ENCODE measurements around the gene PDE4A. TPM values are rescaled to one million over a fixed set of nuclear protein-coding genes. Genes with fewer than 3 reads are reported as not detected.

Gene PDE4A
- total RNA-seq, 1 experiment from 2014 or later = 3.7 TPM

DNA sequence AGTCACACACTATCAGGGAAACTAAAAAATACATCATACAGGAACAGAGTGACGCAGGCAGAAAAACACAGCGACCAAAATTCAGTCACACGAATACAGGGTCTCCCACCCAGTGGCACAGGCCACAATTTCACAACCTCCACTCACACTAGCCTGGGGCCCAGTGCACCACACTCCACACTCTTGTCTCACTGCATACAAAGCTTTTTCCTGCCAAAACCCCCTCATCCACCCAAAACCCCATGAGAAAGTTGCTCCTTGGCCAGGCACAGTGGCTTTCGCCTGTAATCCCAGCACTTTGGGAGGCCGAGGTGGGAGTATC, 95.7 kb downstream of the PDE4A start:
- no peaks in the 10 kb centered on the region for H3K36me3 ChIP-seq
- peaks cover 8% of the 10 kb centered on the region for H3K27me3 ChIP-seq
- H3K4me3 ChIP-seq = no peak overlapping the region
- H3K27ac ChIP-seq = no peak overlapping the region
- no peak for DNase-seq
- H3K4me1 ChIP-seq = peaks cover 3% of the 10 kb centered on the region; the same call in 1 of the 2 replicates
- H3K9me3 ChIP-seq (replicated peaks) = no peaks in the 10 kb centered on the region

DNA sequence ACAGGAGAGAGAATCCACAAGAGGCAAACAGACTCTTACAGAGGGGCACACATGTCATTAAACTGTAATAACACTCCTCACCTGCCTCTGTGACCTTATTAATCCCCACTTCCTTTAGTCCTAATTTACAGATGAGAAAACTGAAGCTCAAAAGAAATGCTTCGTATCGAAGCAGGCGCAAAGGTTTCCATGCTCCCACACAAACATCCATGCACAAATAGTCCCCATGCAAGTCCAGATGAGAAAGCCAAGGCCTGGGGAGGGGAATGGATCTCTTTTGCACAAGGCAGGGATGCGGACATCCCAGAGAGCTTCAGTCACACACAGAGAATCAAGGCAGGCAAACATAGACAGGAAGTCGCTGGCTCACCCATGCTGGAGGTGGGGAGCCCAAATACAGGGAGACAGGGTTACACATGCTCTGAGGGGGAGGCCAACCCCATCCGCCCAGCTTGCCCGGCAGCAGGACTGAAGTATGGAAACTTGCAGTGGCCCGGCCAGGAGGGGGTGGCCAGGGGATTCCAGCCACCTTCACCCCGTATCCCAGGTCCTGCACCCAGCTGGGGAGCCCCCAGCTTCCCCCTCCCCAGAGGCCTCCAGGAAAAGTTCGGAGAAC, 96.4 kb downstream of the PDE4A start:
- H3K4me3 ChIP-seq = peak overlapping the region; percentile 58
- no peak overlapping the region for H3K27ac ChIP-seq
- H3K4me1 ChIP-seq = peaks cover 3% of the 10 kb centered on the region; the same call in 1 of the 2 replicates
- H3K27me3 ChIP-seq = peaks cover 9% of the 10 kb centered on the region
- peak; percentile 41 to 53 for DNase-seq
- H3K36me3 ChIP-seq = no peaks in the 10 kb centered on the region
- H3K9me3 ChIP-seq (replicated peaks) = no peaks in the 10 kb centered on the region

DNA sequence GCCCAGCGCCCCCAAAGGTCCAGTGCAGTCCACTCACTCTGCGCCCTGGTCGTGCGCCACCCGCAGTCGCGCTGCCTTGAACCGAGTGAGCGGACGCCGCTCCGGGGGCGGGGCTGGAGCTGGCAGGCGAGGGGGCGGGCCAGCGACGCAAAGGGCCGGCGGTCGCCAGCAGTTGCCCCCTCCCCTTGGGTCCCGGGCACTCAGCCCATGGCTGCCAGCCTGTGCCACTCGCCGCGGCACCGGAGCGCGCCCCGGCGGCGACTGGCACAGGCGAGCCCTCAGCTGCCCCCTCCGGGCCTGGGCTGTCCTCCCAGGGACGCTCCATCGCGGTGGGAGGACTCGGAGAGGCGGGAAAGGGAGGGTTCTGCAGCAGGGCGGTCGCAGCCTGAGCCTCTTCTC, 97.0 kb downstream of the PDE4A start, which contains the start of gene S1PR5:
Gene S1PR5, minus strand, starts transcription at position 87 of the 399 bp plus-strand sequence. CDS start 2,436 bp downstream, outside the sequence.
- DNase-seq = peak; percentile 33 to 34
- H3K4me1 ChIP-seq = peaks cover 3% of the 10 kb centered on the region; the same call in 1 of the 2 replicates
- no peaks in the 10 kb centered on the region for H3K36me3 ChIP-seq
- H3K4me3 ChIP-seq = peak within 1 kb of the TSS; percentile 58
- peaks cover 14% of the 10 kb centered on the region for H3K27me3 ChIP-seq
- no peaks in the 10 kb centered on the region for H3K9me3 ChIP-seq (replicated peaks)
- no peak within 1 kb of the TSS for H3K27ac ChIP-seq

DNA sequence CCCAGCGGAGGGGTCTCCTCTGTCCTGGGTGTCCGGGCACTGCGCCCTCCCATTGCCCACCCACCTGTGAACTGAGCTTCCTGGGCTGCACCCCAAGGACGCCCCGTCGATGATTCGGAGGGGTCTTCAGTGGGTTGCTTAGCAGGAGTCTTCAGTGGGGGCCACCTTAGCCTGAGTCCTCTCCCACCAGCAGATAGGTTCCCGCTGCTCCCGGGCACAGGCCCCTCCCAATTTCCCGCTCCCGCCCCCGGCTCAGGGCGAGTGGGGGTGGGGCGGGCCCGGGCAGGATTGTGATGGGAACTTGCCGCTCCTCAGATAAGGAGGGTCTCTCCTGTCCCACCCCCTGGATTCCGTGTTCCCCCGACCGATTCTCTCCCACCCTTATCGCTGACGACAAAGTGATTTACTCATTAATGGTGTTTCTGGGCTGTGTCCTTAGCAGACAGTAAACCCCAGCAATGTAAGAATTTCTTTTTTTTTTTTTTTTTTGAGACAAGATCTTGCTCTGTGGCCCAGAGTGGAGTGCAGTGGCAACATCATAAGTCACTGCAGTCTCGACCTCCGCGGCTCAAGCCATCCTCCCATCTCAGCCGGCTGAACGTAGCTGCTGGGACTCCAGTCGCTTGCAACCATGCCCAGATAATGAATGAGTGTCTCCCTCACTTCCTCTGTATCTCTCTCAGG, 97.6 kb downstream of the PDE4A start:
- H3K36me3 ChIP-seq = no peaks in the 10 kb centered on the region
- no peak overlapping the region for H3K27ac ChIP-seq
- peaks cover 15% of the 10 kb centered on the region for H3K27me3 ChIP-seq
- H3K9me3 ChIP-seq (replicated peaks) = no peaks in the 10 kb centered on the region
- H3K4me1 ChIP-seq = peaks cover 3% of the 10 kb centered on the region; the same call in 1 of the 2 replicates
- peak; percentile 47 to 57 for DNase-seq
- peak overlapping the region; percentile 58 for H3K4me3 ChIP-seq

DNA sequence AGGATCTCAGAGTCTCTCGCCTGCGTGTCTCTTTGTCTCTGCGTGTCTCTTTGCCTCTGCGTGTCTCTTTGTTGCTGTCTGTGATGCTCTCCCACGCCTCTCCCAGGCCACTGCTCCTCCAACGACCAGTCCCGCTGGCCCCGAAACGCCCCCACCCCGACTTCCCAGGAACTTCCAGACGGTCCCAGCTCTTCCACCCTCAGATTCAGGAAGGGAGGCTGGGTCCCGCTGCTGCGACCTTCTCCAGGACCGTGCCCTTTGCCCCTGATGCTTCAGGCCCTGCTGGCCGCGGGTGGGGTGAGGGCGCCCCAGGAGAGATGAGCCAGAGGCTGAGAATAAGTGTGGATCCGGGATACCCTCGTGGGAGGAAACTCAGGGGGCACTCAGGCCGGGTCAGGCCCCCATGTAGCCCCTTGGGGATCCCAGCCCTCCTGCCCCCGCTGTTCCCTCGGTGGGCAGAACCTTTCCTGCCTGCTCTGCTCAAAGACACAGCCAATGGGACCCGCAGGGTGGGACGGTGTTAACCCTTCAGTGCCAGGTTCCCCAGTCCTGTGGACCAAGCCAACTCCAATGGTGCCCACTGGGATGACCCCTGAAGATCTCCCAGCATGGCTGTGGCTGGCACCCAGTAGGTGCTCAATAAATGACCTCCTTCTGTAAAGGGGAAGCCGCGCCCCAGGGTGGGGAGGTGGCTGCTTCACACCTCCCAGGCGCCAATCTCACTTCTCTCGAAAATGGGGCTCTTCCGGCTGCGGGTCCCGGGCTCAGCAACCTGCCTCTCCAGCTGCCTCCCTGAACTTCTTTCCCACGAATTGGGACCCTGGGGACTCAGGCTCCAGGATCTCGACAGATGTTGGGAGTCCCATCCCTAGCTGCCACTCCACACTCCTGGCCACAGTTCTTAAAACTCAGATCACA, 98.4 kb downstream of the PDE4A start:
- peak in 1 of 2 experiments; percentile 50 for DNase-seq
- H3K36me3 ChIP-seq = no peaks in the 10 kb centered on the region
- peak overlapping the region; percentile 58 for H3K4me3 ChIP-seq
- peaks cover 15% of the 10 kb centered on the region for H3K27me3 ChIP-seq
- peaks cover 3% of the 10 kb centered on the region; the same call in 1 of the 2 replicates for H3K4me1 ChIP-seq
- H3K9me3 ChIP-seq (replicated peaks) = no peaks in the 10 kb centered on the region
- H3K27ac ChIP-seq = no peak overlapping the region

Other genes starting within 250 kb of the PDE4A start
- gene DNMT1, start 225.6 kb upstream of the PDE4A start, total RNA-seq (2014; rRNA removed; shearing (Covaris generic)) = 122 and 151 TPM in 2 replicates
- gene S1PR2, start 189.2 kb upstream of the PDE4A start, total RNA-seq (2014; rRNA removed; shearing (Covaris generic)) = 7.4 and 7.5 TPM in 2 replicates
- 53.7 and 54.8 TPM in 2 replicates for gene MRPL4, start 168.3 kb upstream of the PDE4A start, total RNA-seq (2014; rRNA removed; shearing (Covaris generic))
- 0.85 and 0.86 TPM in 2 replicates for gene ICAM1, start 149.4 kb upstream of the PDE4A start, total RNA-seq (2014; rRNA removed; shearing (Covaris generic))
- 1.7 and 2.8 TPM in 2 replicates for gene ICAM4, start 133.6 kb upstream of the PDE4A start, total RNA-seq (2014; rRNA removed; shearing (Covaris generic))
- gene ICAM5, start 130.6 kb upstream of the PDE4A start, total RNA-seq (2014; rRNA removed; shearing (Covaris generic)) = 0.22 and 0.28 TPM in 2 replicates
- gene ZGLP1, start 110.7 kb upstream of the PDE4A start, total RNA-seq (2014; rRNA removed; shearing (Covaris generic)) = 0.89 and 2.1 TPM in 2 replicates
- gene FDX2, start 104.5 kb upstream of the PDE4A start, total RNA-seq (2014; rRNA removed; shearing (Covaris generic)) = 11.5 and 17.5 TPM in 2 replicates
- 20.1 and 21.3 TPM in 2 replicates for gene RAVER1, start 87.0 kb upstream of the PDE4A start, total RNA-seq (2014; rRNA removed; shearing (Covaris generic))
- 2.1 and 2.8 TPM in 2 replicates for gene ICAM3, start 80.9 kb upstream of the PDE4A start, total RNA-seq (2014; rRNA removed; shearing (Covaris generic))
- 45.8 and 56.1 TPM in 2 replicates for gene TYK2, start 40.0 kb upstream of the PDE4A start, total RNA-seq (2014; rRNA removed; shearing (Covaris generic))
- 118 and 130 TPM in 2 replicates for gene CDC37, start 17.0 kb upstream of the PDE4A start, total RNA-seq (2014; rRNA removed; shearing (Covaris generic))
- 45.3 and 50.5 TPM in 2 replicates for gene KEAP1, start 82.8 kb downstream of the PDE4A start, total RNA-seq (2014; rRNA removed; shearing (Covaris generic))
- 2.4 and 2.6 TPM in 2 replicates for gene S1PR5, start 96.9 kb downstream of the PDE4A start, total RNA-seq (2014; rRNA removed; shearing (Covaris generic))
- gene ATG4D, start 123.4 kb downstream of the PDE4A start, total RNA-seq (2014; rRNA removed; shearing (Covaris generic)) = 25.5 and 26.4 TPM in 2 replicates
- 20.0 and 25.5 TPM in 2 replicates for gene KRI1, start 145.5 kb downstream of the PDE4A start, total RNA-seq (2014; rRNA removed; shearing (Covaris generic))
- gene CDKN2D, start 148.4 kb downstream of the PDE4A start, total RNA-seq (2014; rRNA removed; shearing (Covaris generic)) = 7.5 and 7.9 TPM in 2 replicates
- 0.35 and 0.40 TPM in 2 replicates for gene AP1M2, start 166.8 kb downstream of the PDE4A start, total RNA-seq (2014; rRNA removed; shearing (Covaris generic))
- 70.3 and 73.5 TPM in 2 replicates for gene SLC44A2, start 205.0 kb downstream of the PDE4A start, total RNA-seq (2014; rRNA removed; shearing (Covaris generic))
- gene ILF3, start 233.8 kb downstream of the PDE4A start, total RNA-seq (2014; rRNA removed; shearing (Covaris generic)) = 277 and 302 TPM in 2 replicates